Measurements from ENCODE around the gene NR1H2.
"Not testable (repeated sequence)": the region's sequence is repeated elsewhere in the genome, so short reads cannot be mapped to it uniquely, and the experiment has no call there.

NR1H2 gene

GRCh38 chr19:50376166-50377050 lies at the start of gene NR1H2:
TSS of gene NR1H2 (plus strand) at chr19:50376457. CDS start at chr19:50377606, 1,149 bp downstream.
- Histone ChIP-seq H3K27me3 (ENCODE audit: insufficient read depth, low read length) (no peaks in the 10 kb centered on the region), H3K9me3 (ENCODE audit: low read length) (no peaks in the 10 kb centered on the region), H3K4me3 (ENCODE audit: low read length) (peak within 1 kb of the TSS; percentile 90), H2AFZ (ENCODE audit: low read depth, low read length) (peak within 1 kb of the TSS; percentile 55), H3K36me3 (ENCODE audit: insufficient read depth, low read length) (peaks cover 35% of the 10 kb centered on the region), H3K4me1 (ENCODE audit: insufficient read depth, low read length) (peaks cover 4% of the 10 kb centered on the region)

GRCh38 chr19:50327013-50327412 lies 49.2 kb upstream of the NR1H2 start:
- H3K9me3 ChIP-seq (ENCODE audit: low read length) = no peaks in the 10 kb centered on the region
- peaks cover 17% of the 10 kb centered on the region for H3K4me1 ChIP-seq (ENCODE audit: insufficient read depth, low read length)
- no peak overlapping the region for H3K4me3 ChIP-seq (ENCODE audit: low read length)
- no peak overlapping the region for H2AFZ ChIP-seq (ENCODE audit: low read depth, low read length)
- no peaks in the 10 kb centered on the region for H3K36me3 ChIP-seq (ENCODE audit: insufficient read depth, low read length)
- H3K27me3 ChIP-seq (ENCODE audit: insufficient read depth, low read length) = peaks cover 12% of the 10 kb centered on the region

- no peak overlapping the region for H3K4me3 ChIP-seq (ENCODE audit: low read length)
- H3K27me3 ChIP-seq (ENCODE audit: insufficient read depth, low read length) = peaks cover 12% of the 10 kb centered on the region
- H2AFZ ChIP-seq (ENCODE audit: low read depth, low read length) = no peak overlapping the region
- H3K9me3 ChIP-seq (ENCODE audit: low read length) = no peaks in the 10 kb centered on the region
- H3K4me1 ChIP-seq (ENCODE audit: insufficient read depth, low read length) = peaks cover 17% of the 10 kb centered on the region
- H3K36me3 ChIP-seq (ENCODE audit: insufficient read depth, low read length) = no peaks in the 10 kb centered on the region
Measured at GRCh38 chr19:50327461-50328223, 48.6 kb upstream of the NR1H2 start.

GRCh38 chr19:50328224-50328872 lies 47.9 kb upstream of the NR1H2 start:
- Histone ChIP-seq H3K4me1 (ENCODE audit: insufficient read depth, low read length) (peaks cover 17% of the 10 kb centered on the region), H3K27me3 (ENCODE audit: insufficient read depth, low read length) (peaks cover 12% of the 10 kb centered on the region), H3K36me3 (ENCODE audit: insufficient read depth, low read length) (no peaks in the 10 kb centered on the region), H2AFZ (ENCODE audit: low read depth, low read length) (no peak overlapping the region), H3K4me3 (ENCODE audit: low read length) (peak overlapping the region; percentile 37), H3K9me3 (ENCODE audit: low read length) (peaks cover 1% of the 10 kb centered on the region)

GRCh38 chr19:50328873-50329145 lies 47.4 kb upstream of the NR1H2 start:
- peak overlapping the region; percentile 37 for H3K4me3 ChIP-seq (ENCODE audit: low read length)
- no peak overlapping the region for H2AFZ ChIP-seq (ENCODE audit: low read depth, low read length)
- peaks cover 5% of the 10 kb centered on the region for H3K9me3 ChIP-seq (ENCODE audit: low read length)
- peaks cover 12% of the 10 kb centered on the region for H3K27me3 ChIP-seq (ENCODE audit: insufficient read depth, low read length)
- no peaks in the 10 kb centered on the region for H3K36me3 ChIP-seq (ENCODE audit: insufficient read depth, low read length)
- peaks cover 17% of the 10 kb centered on the region for H3K4me1 ChIP-seq (ENCODE audit: insufficient read depth, low read length)

- Histone ChIP-seq H3K4me1 (ENCODE audit: insufficient read depth, low read length) (peaks cover 17% of the 10 kb centered on the region), H2AFZ (ENCODE audit: low read depth, low read length) (no peak within 1 kb of the TSS), H3K27me3 (ENCODE audit: insufficient read depth, low read length) (peaks cover 12% of the 10 kb centered on the region), H3K36me3 (ENCODE audit: insufficient read depth, low read length) (no peaks in the 10 kb centered on the region), H3K9me3 (ENCODE audit: low read length) (peaks cover 10% of the 10 kb centered on the region), H3K4me3 (ENCODE audit: low read length) (peak within 1 kb of the TSS; percentile 62)
Measured at GRCh38 chr19:50329146-50329925, 46.9 kb upstream of the NR1H2 start, which contains the start of gene KCNC3. TSS of gene KCNC3 (minus strand) at chr19:50329377. CDS start at chr19:50329082, 295 bp downstream.

GRCh38 chr19:50329926-50330294 lies 46.3 kb upstream of the NR1H2 start:
- H2AFZ ChIP-seq (ENCODE audit: low read depth, low read length); H3K36me3 ChIP-seq (ENCODE audit: insufficient read depth, low read length); H3K9me3 ChIP-seq (ENCODE audit: low read length): not testable (repeated sequence)
- Histone ChIP-seq H3K4me3 (ENCODE audit: low read length) (peak overlapping the region; percentile 62), H3K4me1 (ENCODE audit: insufficient read depth, low read length) (peaks cover 16% of the 10 kb centered on the region), H3K27me3 (ENCODE audit: insufficient read depth, low read length) (peaks cover 12% of the 10 kb centered on the region)

GRCh38 chr19:50330365-50331078 lies 45.7 kb upstream of the NR1H2 start:
- Histone ChIP-seq H3K4me1 (ENCODE audit: insufficient read depth, low read length) (peaks cover 10% of the 10 kb centered on the region), H3K27me3 (ENCODE audit: insufficient read depth, low read length) (peaks cover 12% of the 10 kb centered on the region), H3K9me3 (ENCODE audit: low read length) (peaks cover 10% of the 10 kb centered on the region), H3K36me3 (ENCODE audit: insufficient read depth, low read length) (no peaks in the 10 kb centered on the region), H3K4me3 (ENCODE audit: low read length) (peak overlapping the region; percentile 62), H2AFZ (ENCODE audit: low read depth, low read length) (no peak overlapping the region)

- Histone ChIP-seq H3K9me3 (ENCODE audit: low read length) (peaks cover 10% of the 10 kb centered on the region), H3K4me1 (ENCODE audit: insufficient read depth, low read length) (peaks cover 4% of the 10 kb centered on the region), H3K27me3 (ENCODE audit: insufficient read depth, low read length) (peaks cover 10% of the 10 kb centered on the region), H2AFZ (ENCODE audit: low read depth, low read length) (no peak overlapping the region), H3K36me3 (ENCODE audit: insufficient read depth, low read length) (no peaks in the 10 kb centered on the region), H3K4me3 (ENCODE audit: low read length) (peak overlapping the region; percentile 62)
Measured at GRCh38 chr19:50331221-50331993, 44.9 kb upstream of the NR1H2 start.

GRCh38 chr19:50331994-50332243 lies 44.3 kb upstream of the NR1H2 start:
- H3K4me3 ChIP-seq (ENCODE audit: low read length) = no peak overlapping the region
- H3K9me3 ChIP-seq (ENCODE audit: low read length) = peaks cover 10% of the 10 kb centered on the region
- peaks cover 9% of the 10 kb centered on the region for H3K27me3 ChIP-seq (ENCODE audit: insufficient read depth, low read length)
- H3K36me3 ChIP-seq (ENCODE audit: insufficient read depth, low read length) = no peaks in the 10 kb centered on the region
- H3K4me1 ChIP-seq (ENCODE audit: insufficient read depth, low read length) = peaks cover 4% of the 10 kb centered on the region
- no peak overlapping the region for H2AFZ ChIP-seq (ENCODE audit: low read depth, low read length)

GRCh38 chr19:50332244-50333038 lies 43.8 kb upstream of the NR1H2 start:
- Histone ChIP-seq H3K4me1 (ENCODE audit: insufficient read depth, low read length) (peaks cover 4% of the 10 kb centered on the region), H2AFZ (ENCODE audit: low read depth, low read length) (no peak overlapping the region), H3K36me3 (ENCODE audit: insufficient read depth, low read length) (no peaks in the 10 kb centered on the region), H3K27me3 (ENCODE audit: insufficient read depth, low read length) (peaks cover 4% of the 10 kb centered on the region), H3K9me3 (ENCODE audit: low read length) (peaks cover 10% of the 10 kb centered on the region), H3K4me3 (ENCODE audit: low read length) (no peak overlapping the region)
